ENCODE data around the gene UGT1A3.

UGT1A3 gene

GRCh38 chr2:233799087-233799665 lies 70.3 kb downstream of the UGT1A3 start:
- no peak for DNase-seq

DNA sequence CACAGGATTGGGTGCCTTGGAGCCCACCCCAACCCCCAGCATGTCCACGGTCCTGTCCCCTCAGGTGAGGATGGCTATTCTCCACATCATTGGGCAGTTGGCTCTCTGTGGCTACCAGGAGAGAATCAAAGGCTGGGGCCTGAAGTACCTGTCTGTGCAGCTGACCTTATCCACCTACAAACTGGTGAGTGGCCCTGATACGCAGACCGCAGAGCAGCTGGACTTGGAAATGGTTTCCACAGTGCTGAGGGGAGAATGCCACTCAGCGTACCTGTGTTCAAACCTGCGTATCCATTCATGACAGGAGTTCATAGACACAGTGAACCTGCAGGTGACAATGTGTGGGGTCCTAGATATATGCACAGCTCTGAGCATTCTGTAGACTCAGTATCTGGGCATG lies 70.9 kb downstream of the UGT1A3 start:
- DNase-seq, result no peak

DNA sequence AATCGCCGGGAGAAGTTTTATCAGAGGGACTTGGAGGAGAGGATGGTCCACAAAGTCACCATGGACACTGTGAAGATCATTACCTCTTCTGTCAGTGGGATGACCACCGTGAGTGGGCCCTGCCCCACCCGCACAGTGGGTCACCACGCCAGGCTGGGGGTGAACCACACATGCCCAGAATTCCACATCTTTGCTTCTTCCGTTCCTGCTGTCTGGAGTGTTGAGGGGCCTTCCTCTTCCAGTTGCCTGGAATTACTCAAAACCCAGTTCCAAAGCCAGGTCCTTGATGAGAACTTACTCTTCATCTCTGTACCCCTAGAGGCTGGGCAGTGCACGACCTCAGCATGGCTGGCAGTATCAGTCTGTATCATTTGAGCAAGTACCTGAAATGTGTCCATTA lies 71.4 kb downstream of the UGT1A3 start:
- DNase-seq, result no peak

GRCh38 chr2:233801357-233802131 lies 72.7 kb downstream of the UGT1A3 start:
- DNase-seq, result no peak

DNA sequence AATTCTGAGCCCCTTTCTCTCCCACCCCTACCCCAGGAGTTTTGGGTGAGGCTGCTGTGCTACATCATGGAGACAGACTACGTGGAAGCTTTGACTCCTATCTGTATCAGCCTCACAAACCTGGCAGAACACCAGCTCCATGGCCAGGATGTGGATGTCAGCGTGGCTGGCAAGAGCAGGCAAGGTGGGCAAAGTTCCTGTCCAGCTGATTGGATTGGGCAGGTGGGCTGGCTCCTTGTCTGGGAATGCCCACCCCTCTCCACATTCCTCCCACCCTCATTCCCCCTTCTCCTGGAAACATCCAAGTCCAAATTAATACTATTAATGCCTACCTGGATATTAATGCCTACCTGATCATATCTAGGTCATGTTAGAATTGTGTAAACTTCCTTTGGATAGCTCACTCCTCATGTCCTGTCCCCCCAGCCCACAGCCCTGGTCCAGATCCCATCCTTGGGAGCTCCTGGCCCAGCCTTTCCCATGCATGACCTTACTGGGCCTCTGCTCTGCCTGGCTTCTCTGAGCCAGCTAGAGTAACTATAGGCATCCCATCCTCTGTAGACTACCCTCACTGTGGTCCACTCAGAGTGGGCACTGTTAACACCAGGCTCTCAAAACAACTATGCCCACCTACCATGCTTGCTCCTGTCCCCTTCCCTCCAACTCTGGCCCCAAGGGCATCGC lies 73.4 kb downstream of the UGT1A3 start:
- no peak for DNase-seq

DNA sequence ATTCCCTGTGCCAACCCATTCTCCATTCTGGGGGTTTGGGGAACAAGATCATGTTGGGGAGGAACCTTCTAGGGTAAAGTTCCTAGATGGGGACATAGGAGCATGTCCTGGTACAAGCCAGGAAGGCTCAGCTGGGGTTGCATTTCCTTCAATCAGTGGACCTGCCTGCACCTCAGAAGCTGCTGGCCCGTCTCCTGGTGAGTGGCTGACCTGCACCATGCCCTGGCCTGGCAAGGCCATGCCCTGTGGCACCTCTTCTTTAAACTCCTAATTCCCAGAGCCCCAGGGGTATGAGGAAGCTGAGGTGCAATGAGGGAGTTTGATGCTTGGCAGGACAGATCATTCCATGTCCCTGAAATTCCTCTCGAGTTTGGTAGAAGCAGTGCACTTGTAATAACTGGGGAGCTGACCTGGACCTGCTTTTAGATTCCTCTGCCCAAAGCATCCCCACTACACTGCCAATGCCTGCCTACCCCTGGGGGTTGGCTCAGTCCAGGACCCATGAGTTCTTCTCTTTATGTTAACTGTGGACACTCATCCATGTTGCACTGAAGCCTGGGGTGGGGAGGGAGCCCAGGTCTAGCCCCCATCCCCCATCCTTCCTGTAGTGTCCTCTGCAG lies 74.6 kb downstream of the UGT1A3 start:
- DNase-seq, result no peak

DNA sequence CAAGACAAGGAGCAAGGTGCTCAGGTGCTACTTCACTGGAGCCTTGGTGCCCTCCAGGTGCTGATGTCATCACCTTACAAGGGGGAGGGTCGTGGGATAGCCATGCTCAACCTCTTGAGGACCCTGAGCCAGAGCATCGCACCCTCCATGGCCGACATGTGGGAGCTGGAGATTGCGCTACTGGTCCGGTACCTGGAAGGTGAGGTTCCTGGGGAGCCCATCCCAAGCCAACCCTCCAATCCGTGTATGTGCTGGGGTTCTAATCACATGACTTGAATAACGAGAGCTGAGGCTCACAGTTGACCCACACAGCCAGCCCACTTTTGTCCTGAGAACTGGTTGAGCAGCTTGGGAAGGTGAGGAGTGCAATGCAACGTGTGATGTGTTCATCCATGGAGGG lies 75.2 kb downstream of the UGT1A3 start:
- no peak for DNase-seq

GRCh38 chr2:233807215-233807865 lies 78.5 kb downstream of the UGT1A3 start:
- DNase-seq, result no peak

DNA sequence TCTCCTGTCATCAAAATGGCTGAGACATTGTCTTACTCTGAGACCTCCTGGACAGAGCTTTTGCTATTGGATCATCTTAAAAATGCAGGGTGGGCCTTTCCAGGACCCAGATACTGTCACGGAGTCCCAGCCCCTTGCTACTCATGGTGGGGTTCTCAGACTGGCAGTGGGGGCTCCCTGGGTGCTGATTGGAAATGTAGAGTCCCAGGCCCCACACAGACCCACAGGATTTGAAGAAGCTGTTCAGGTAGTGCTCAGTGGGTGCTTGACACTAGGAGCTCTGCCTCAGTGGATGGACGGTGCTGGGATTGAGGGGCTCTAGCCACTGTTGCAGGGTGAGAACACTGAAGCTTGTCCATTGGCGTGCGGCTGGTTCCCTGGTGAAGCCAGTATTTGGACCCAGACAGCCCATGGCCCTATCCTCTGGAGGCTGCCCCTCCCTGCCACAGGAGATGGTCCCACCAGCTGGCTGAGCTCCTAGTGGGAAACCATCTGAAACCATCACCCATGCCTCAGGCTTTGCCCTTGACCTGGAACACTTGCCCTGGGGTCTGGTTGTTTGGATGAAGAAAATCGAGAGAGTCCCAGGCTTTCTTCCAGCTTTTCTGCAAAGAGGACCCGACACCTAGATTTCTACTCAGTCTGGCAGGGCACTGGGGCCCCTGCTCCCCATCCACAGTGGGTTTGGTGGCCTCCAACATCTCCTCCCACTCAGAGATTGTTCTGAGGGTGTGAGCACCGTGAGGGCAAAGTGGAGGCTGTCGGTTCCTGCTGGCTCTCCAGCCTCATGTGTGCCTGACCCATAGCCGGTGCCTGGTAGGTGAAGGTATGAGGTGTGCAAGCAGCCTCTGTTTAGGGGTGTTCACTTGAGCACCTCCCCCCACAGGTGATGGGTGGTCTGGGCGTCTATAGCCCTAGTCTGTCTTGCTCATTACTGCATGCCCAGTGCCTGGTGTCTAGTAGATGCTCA lies 79.4 kb downstream of the UGT1A3 start:
- no peak for DNase-seq

GRCh38 chr2:233810385-233810784 lies 81.5 kb downstream of the UGT1A3 start:
- no peak for DNase-seq

GRCh38 chr2:233811087-233811486 lies 82.2 kb downstream of the UGT1A3 start:
- no peak for DNase-seq

- DNase-seq, result no peak
These were observed 82.9 kb downstream of the UGT1A3 start for GRCh38 chr2:233811732-233812131.

DNA sequence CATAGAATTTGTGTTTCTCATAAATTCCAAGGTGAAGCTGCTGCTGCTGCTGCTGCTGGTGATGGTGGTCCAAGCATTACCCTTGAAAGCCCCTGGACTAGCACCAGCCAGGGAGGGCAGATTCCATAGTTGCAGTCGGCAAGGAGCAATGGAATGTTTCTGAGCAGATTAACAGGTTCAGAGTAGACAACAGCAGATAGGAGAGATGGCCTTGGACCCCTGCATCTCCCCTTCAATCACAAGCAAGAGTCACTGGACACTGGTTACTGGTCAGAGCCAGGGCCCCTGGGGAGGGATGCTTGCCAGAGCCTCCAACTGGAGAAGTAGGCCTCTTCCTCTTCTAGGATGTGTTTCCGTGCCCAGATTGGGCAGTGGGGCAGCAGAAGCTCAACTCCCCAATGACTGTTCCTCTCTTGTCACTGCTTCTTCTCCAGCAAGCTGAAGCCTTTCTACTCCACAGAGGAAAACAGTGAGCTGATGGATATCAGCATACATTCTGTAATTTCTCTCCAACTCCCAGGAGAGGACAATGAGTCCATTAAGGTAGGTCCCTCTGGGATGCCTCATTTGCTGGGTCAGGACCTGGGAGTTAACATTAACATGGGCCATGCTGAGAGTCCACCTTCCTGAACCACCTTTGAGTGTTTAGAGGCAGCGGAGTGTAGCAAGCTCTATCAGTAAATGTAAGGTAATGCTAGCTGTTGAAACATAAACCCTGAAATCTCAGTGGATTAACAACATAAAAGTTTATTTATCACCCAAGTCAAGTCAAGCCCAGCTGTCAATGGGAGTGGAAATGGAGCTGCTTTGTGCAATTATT lies 84.6 kb downstream of the UGT1A3 start:
- no peak for DNase-seq

GRCh38 chr2:233814056-233814835 lies 85.4 kb downstream of the UGT1A3 start:
- DNase-seq, result no peak

- DNase-seq, result no peak
These were observed 87.0 kb downstream of the UGT1A3 start for GRCh38 chr2:233815861-233816260.

DNA sequence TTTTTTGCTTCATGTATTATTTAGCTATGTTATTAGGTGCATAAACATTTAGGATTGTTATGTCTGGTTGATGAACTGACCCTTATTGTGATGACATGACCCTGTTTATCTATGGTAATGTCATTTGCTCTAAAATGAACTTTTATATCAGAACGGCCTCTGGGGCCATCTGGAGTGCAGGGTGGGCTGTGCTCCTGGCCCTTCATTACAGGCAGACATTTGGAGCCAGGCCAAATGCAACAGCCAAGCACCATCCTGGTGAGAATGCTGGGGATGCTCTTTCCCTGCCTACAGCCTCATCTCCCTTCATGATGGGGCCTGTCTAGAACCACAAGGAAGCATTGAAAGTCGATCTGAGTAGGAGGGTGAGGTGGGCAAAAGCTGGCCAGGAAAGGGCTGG lies 87.5 kb downstream of the UGT1A3 start:
- DNase-seq, result no peak

DNA sequence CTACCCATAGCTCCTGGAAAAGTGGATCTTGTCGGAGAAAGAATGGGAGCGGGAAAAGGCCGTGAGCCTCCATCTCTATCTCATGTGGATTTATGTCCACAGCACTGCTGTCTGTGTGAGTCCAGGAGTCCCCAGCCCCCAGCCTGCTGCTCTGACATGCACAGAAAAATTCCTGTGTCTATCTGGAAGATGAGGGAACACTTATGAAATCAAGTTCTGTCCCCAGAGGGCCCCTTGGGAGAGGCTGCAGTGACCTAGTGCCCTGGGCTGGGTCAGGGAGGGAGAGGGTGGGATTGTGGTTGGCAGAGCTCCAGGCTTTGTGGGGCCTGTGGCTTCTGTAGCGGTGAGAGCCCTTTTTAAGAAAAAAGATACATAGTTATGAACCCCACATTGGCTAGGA lies 87.9 kb downstream of the UGT1A3 start:
- DNase-seq, result no peak

- no peak for DNase-seq
These were observed 88.6 kb downstream of the UGT1A3 start for GRCh38 chr2:233817361-233817911.

DNA sequence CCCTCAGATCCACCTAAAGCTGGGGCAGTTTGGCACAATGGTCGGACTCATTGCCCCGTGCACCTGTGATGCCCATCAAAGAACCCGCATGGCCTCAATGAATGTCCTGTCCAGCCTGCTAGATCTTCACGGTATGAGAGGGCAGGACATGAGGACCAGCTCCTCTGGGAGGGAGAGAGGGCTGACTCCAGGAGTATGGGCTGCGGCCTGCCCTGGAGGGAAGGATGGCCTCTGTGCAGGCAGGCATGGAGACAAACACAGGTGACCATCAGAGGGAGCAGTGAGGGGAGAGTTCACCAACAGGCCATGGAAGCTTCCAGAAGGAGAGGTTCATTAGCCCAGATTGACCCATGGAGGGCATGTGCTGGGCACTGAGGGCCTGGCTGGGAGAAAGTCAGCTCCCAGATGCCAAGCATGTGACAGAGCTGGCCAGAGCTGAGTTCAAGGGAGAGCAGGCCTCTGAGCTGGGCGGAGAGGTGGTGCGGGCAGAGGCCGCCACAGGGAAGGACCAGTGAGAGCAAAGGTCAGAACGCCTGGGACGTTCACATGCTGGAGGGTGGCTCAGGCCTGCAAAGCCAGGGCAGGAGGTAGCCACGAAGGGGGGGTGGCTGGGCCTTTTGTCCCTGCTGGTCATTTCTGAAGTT lies 89.3 kb downstream of the UGT1A3 start:
- DNase-seq, result no peak

All from CD4-positive, alpha-beta T cell treated with Interleukin-12 subunit alpha and Interleukin-12 subunit beta, for 1 hour (primary cell).